ENCODE results near the gene NINJ1.

- TF ChIP-seq CTCF (IDR thresholded peaks at IDR 0.05) (no peak), POLR2A (IDR thresholded peaks at IDR 0.05) (no peak)
Observed at GRCh38 chr9:93134740-93135444, 841 bp upstream of the NINJ1 start.

All from Peyer's patch (tissue), 4 donors.